Measurements from ENCODE around the gene ASPN.

The ASPN gene

GRCh38 chr9:92407818-92408217 lies 74.5 kb downstream of the ASPN start:
- no peak for DNase-seq

- peak; percentile 84 to 87 for DNase-seq
Measured at GRCh38 chr9:92406477-92406876, 75.8 kb downstream of the ASPN start.
